NCI-H2081 treated with DMSO at 0.1 percent for 48 hours (cell line): ENCODE results near the gene POC5.
"Not testable (repeated sequence)": the region's sequence is repeated elsewhere in the genome, so short reads cannot be mapped to it uniquely, and the experiment has no call there.

Experiments
- DNase-seq: peaks from one replicate; lab custom pipeline; 2025; lab: John Stamatoyannopoulos, UW

POC5 gene

DNA sequence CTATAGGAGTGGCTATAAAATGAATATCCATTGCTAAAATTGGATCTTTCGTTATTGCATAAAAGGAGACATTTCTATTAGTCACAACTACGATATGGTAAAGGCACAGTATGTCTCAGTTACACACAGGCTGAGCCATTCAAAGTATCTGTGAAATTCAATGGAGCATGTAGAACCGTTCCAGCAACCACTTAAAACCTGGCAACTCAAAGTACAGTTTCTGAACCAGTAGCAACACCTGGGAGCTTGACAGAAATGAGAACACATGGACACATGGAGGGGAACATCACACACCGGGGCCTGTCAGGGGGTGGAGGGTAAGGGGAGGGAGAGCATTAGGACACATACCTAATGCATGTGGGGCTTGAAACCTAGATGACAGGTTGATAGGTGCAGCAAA, 15.4 kb downstream of the POC5 start:
- DNase-seq = no peak

DNA sequence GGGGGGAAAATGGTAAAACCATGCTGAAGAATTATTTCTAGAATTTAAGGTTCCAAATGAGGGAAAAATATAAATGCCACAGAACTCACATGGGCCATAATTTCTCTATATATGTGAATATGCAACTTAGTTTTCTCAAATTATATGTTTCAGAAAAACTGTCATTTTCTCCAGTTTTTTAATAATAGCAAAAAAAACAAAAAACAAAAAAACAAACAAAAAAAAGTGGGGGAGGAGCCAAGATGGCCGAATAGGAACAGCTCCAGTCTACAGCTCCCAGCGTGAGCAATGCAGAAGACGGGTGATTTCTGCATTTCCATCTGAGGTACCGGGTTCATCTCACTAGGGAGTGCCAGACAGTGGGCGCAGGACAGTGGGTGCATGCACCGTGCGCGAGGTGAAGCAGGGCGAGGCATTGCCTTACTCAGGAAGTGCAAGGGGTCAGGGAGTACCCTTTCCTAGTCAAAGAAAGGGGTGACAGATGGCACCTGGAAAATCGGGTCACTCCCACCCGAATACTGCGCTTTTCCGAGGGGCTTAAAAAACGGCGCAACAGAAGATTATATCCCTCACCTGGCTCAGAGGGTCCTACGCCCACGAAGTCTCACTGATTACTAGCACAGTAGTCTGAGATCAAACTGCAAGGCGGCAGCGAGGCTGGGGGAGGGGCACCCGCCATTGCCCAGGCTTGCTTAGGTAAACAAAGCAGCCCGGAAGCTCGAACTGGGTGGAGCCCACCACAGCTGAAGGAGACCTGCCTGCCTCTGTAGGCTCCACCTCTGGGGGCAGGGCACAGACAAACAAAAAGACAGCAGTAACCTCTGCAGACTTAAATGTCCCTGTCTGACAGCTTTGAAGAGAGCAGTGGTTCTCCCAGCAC, 21.5 kb downstream of the POC5 start:
- DNase-seq = not testable (repeated sequence)

DNA sequence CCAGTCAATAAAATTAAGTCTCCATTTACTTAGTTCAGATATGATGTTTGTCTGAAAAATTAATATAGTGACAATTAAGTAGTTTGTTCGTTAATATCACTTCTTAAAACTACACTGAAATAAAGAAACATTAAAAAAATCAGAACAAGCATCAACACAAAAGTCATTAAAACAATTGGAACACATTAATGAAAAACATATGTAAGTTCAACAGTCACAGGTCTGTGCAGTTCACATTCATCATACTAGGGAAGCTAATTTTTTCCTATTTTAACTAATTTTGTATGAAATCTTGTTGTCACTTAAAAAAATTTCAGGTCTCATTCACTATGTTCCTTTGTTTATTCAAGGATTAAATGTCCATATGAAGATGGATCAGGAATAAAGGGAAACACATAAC, 22.5 kb downstream of the POC5 start:
- DNase-seq = no peak

DNA sequence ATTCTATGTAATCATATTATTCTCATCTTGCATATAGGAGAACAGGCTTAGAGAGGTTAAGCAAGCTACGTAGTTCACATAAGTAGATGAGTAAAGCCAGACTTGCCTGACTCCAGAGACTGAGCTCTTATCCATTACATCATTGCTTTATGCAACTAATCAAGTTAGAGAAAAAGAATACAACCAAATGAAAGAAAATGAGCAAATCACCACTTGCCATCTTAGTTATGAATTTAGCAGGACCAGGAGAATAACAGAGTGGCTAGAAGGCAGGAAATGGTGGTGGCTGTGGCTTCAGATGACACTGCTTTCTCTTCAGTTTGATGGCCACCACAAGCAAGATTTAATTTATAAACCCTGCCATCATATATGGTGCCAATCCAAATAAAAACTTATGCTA, 26.6 kb downstream of the POC5 start:
- DNase-seq = no peak

DNA sequence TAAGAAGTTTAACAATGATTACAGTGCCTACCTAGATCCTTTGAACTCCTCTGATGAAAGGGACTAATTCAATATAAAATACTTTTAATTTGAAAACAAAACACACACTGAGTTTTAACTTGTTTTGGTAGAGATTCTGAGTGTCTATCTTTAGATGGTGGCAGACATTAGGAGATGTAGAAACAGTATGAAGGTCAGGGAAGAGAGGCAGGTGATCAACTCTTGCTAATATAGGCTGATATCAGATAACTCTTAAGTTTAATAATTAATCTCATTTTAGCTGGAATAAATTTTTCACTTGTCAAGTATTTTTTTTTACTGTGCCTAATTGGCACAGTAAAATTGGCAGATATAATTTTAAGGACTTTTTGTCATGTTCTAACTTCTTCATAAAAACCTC, 30.8 kb downstream of the POC5 start:
- no peak for DNase-seq

DNA sequence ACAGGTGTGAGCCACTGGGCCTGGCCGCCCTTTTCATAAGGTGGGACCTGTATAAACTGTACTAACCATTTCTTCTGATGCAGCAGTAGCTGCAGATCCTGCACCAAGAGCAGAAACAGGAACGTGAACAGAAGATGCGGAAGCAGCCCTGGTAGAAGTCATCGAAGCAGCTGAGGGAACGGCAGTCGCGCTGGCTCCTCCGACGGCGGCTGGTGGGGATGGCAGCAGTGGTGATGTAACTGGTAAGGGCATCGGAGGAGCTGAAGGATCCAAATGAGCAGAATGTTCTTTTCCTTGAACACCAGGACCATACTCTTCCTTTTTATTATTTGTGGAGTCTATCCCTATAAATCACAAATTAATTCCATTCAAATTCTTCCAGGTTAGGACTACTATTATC, 32.1 kb downstream of the POC5 start:
- no peak for DNase-seq

DNA sequence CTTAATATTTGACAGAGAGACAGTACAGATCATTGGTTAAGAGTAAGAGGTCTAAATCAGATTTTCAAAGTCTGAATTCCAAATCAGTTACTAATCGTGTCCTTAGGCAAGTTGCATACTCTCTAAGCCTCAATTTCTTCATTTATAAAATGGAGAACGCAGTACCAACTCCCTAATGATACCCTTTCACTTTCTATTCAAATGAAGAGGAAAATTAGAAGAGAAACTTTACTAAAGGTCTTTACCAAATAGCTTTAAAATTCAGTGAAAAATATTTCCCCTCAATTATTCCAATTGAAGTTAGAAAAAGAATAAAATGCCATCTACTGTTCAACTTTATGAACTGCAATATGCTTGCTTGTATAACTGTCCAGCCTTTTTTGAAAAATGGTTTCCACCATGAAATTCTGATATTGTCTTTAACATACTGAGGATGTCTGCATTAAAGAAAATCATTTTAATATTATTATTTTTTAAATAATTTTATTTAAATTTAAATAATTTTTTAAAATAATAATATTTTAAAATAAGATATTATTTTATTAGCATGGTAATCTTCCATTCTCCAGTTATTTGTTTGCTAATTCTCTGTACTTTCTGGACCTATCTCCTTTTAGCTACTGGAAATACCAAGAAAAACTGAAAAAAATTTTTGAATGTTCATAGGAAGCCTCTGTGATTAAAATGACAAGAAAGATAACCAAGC, 36.0 kb downstream of the POC5 start:
- no peak for DNase-seq

DNA sequence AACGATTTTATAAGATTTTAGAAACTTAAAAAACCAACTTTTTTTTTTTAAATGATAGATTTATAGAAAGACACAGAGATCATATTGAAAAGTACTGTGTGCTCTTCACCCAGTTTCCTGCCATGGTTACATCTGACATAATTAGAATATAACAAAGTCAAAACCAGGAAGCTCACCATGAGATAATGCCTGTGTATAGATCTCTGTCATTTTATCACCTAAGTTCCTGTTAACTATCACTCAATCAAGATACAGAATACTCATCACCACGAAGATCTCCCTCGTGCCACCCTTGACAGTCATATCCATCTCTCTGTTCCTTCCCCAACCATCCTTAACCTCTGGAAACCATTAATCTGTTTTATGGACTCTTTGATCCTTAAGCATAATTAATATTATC, 39.1 kb downstream of the POC5 start:
- no peak for DNase-seq

DNA sequence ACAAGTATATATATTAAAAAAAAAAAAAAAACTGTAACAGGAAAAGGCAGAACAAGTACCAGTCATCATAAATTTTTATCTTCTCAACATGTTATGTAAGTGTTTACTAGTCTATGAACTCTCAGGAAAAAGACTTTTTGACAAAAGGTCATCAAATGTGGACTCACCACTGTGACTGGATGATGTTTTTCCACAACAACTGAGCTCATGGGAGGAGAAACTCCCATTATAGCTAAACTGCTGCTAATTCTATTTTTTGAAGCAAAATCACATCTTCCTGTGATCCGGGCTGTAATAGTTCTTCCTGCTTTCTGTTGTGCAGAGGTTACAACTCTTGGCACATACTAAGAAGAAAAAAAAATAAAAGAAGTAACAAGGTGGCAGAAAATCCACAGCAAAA, 39.6 kb downstream of the POC5 start:
- no peak for DNase-seq

DNA sequence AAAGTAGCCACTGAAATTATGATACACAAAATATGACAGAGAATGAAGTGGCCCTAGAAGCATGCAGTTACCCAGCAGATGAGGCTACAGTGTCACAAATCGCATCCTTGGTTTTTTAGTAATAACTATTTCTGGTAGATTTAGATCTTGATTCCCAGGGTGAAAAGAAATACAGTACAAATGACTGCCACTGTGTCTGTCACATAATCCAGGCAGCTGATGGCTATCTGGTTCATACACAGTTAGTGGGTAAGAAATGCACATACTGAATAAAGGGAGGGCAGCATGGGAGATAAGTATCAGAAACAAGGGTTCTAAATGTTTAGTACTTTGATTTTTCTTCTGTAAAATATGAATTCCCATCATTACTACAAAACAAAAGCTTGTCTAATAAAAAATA, 41.5 kb downstream of the POC5 start:
- no peak for DNase-seq

DNA sequence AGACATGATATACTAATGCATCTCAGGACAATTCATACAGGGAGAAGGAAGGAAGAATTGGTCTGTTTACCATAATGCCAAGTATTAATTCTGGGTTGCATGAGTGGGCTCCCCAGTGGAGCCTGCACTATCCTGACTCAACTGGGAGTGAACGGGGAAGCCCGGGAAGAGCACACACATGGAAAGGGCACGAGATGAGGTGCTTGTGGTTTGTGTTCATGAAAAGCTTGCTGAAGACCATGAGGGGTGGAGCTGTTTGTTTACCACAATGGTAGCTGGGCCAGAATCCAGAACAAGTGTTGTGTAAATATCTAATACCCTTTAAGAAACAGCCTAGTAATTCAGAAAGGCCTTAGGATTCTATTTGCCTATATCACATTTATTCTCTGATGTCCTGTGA, 44.6 kb downstream of the POC5 start:
- DNase-seq = no peak

DNA sequence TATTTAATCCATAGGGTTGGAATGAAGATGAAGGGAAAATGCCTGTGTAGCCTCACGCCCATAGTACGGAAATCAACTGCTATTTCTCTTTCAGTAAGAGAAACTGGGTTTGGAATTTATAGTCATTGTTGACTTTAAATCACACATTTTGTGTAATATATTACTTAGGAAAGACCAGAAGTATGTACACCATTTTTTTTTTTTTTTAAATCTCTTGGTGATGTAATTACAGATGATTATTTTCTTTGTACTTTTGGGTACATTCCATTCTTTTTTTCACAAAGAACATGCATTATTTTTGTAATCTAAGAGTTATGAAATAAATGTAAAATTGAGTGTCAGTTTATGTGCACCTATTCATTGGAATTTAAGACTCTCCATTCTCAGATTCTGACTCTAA, 45.7 kb downstream of the POC5 start:
- no peak for DNase-seq

DNA sequence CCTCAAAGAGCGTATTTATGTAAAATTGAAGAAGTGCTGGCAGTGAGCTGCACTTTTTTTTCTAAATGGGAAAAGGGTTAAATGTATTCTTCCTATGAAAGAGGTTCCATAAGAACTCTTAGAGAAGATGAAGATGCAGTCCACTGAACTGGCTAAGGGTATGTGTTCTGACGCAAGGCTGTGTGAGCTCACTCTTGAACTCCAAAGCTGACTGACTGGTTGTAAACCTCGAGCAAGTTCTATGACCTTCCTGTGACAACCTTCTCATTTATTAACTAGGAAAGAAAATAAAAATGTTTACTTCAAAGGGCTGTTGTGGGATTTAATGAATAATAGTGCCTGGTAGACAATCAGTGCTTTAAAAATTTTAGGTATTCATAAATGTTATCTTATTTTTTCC, 46.7 kb downstream of the POC5 start:
- DNase-seq = no peak

DNA sequence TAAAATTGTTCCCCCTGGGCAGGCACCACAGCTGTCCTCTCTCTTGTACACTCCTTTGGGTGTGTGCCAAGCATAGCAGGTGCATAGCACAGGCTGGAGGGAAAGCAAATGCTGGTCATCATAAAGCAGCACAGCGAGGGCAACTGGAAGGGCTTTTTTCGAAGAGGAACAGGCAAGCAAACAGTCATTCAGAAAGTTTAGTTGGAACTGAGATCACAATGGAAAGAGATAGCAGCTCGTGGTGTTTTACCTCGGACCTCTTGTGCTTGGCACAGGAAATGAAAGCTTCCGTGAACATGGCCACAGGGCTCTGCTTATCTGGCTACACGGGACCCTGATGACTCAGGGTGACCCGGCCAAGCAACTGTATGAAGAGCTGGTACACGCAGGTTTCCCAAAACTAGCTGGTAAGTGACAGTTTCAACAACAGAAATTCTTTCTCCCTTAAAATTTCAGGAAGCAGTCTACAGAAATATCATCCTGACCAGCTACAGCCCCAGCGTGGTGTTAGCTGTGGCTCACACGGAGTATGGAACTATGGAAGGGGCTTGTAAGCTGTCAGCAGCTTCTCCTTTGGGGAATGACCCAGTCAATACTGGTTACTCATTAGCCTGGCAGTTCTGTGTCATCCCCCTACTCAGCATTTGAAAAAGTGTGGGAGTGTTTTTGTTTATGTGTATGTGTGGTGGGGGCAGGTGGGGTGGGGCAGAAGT, 48.1 kb downstream of the POC5 start:
- no peak for DNase-seq

DNA sequence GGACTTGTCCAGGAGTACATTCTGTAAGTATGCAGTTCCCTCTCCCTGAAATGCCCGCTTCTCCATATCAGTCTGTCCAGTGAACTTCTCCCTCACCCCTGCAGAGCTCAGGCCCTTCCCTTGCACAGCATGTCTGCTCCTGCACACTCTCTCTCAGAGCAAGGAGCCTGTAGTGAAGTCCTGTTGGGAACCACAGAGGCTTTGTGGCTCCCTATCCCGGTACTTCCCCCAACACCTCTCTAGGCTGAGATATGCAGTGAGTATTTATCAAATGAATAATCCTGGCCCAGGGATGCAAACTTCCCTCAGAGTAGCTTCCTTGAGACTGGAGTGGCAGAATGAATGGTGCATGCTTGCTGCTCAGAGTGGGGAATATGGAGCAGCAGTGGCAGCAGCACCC, 48.8 kb downstream of the POC5 start:
- no peak for DNase-seq

DNA sequence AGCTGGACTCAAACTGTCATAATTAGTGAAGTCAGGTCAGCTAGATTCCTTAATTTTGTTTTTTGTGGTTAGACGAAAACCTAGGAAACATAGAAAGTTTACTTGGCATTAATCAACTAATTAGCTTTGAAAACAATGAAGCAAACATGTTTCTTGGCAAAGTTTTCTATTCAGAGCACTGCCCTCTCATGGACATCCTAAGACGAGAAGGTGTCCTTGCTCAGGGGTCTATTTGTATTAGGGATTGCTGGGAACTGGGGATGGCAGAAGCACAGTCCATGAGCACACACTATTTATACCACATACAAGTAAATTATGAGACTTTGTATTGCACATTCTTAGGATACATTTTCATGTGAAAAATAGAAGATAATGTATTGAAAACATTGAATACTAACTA, 49.7 kb downstream of the POC5 start:
- no peak for DNase-seq

DNA sequence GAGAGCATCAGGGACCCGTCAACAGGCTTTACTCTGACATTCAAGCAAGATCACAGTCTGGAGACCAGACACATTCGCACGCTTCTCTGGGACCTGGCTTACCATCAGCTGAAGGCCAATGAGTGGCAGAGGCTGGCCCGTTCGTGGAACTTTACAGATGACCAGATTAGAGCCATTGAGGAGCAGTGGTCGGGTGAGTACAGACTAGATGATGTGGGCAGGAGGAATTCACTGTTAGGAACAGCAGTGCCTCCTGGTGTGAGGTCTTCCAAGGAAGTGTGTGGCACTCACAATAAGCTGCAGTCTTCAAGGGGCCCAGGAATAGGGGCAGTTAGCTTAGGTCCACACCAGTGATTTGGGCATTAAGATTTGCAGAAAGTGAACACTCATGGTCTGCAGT, 50.4 kb downstream of the POC5 start:
- no peak for DNase-seq

DNA sequence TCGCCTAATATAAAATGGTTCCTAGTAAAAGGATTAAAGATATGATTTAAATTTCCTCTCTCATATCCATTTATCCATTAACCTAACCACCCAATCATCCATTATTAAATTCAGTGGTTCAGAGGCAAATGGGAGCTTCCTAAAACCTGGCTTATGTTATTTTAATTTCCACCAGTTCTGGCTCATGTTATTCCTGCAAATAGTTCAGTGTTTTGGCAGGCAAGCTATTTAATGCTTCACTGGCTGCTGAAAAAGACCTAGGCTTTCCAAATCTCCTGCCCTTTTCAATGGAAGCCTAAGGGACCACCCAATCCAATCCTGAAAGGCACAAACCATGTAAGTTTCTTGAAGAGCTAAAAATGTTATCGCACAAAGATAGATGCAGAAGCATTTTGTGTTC, 52.3 kb downstream of the POC5 start:
- no peak for DNase-seq

DNA sequence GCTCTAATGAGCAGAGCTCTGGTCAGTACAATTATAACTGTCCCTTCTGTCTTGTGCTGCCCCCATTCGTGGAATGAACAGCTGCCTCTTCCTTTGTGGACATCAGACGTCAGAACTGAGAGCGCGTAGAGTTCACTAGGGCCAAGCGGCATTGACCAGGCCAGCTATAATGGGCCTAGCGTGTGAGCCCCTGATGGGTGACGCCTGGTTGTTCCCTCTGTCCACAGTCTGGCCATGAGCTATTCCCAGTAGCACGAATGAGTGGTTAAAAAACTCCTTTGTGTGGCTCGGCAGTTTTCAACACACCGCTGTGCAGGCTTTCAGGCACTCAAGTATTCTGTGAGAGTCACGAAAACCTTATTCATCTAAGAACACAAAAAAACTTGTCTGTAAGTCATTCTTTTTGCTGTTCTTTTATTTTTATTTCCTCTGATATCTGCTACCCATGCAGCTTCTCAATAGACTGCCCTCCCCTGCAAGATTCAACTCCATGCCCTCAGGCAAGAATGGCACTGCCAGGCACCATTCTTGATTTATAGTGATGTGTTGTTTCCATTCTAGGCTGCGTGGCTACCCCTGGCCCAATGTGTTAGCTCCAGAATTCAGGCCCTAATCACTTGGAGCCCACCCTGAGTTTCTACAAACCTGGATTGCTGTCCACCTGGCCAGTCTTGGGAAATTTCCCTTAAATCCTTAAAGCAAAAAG, 53.5 kb downstream of the POC5 start:
- DNase-seq = no peak

DNA sequence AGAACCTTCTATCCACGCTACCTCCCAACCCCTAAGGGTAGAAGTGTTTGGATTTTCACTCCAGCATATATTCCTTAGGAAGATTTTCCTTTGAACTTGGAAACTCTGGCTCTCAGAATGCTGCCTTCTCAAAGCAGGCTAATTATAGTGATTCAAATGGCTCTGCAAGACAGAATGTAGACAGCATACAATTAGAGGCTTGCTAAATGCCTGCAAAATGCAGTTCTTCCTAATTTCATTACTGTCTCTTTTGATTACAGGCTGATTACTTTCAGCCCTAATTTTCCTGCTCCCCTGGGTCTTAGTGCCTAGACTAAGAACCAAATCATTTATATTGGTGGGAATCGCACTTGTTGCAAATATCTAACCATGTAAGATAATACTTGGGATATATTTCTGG, 55.2 kb downstream of the POC5 start:
- no peak for DNase-seq

DNA sequence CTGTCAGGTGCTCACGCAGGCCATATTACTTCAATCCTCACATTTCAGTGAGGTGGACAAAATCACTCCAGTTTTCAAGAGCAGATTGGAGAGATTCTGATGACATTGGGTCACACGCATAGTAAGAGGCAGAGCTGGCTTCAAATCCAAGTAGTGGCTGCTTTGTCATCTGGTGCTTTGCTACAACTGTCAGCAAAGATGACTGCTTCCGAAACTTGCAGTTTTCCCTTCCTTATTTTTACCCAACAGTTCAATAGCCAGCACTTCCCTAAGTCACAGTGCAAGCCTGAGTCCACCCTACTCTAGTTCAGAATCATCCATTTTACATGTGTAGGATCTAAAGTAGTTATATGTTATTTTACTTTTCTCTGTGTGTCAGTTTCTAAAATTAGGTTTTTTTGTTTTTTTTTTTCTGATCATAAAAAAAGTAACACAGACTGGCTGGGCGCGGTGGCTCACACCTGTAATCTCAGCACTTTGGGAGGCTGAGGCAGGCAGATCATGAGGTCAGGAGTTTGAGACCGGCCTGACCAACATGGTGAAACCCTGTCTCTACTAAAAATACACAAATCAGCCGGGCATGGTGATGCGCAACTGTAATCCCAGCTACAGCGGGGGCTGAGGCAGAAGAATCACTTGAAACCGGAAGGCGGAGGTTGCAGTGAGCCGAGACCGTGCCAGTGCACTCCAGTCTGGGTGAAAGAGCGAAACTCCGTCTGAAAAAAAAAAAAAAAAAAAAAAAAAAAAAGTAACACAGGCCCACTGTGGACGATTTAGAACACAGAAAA, 56.4 kb downstream of the POC5 start:
- no peak for DNase-seq
